HT-29 (cell line): ENCODE measurements around the gene RNF225. TPM values are rescaled to one million over a fixed set of nuclear protein-coding genes. Genes with fewer than 3 reads are reported as not detected.
"Not testable (repeated sequence)": the region's sequence is repeated elsewhere in the genome, so short reads cannot be mapped to it uniquely, and the experiment has no call there.

Experiments used
- DNase-seq: peaks from one replicate; pipeline ENCODE4 v3.0.0-alpha.2; 2015; ENCODE audit warnings: low spot score
- small RNA-seq: library from RNA; depleted of rRNA; stranded (forward); fragments of <200 nt; gene quantifications from one replicate; pipeline ENCODE3, GENCODE V24; 2014
- total RNA-seq: library from RNA; depleted of rRNA; stranded (reverse); fragments of >200 nt; shearing (Covaris generic); gene quantifications from 2 replicates; pipeline ENCODE4 v1.2.3, GENCODE V29; 2014; rRNA removed

The RNF225 gene
- total RNA-seq, 1 experiment from 2014 or later = 0.58 TPM

DNA sequence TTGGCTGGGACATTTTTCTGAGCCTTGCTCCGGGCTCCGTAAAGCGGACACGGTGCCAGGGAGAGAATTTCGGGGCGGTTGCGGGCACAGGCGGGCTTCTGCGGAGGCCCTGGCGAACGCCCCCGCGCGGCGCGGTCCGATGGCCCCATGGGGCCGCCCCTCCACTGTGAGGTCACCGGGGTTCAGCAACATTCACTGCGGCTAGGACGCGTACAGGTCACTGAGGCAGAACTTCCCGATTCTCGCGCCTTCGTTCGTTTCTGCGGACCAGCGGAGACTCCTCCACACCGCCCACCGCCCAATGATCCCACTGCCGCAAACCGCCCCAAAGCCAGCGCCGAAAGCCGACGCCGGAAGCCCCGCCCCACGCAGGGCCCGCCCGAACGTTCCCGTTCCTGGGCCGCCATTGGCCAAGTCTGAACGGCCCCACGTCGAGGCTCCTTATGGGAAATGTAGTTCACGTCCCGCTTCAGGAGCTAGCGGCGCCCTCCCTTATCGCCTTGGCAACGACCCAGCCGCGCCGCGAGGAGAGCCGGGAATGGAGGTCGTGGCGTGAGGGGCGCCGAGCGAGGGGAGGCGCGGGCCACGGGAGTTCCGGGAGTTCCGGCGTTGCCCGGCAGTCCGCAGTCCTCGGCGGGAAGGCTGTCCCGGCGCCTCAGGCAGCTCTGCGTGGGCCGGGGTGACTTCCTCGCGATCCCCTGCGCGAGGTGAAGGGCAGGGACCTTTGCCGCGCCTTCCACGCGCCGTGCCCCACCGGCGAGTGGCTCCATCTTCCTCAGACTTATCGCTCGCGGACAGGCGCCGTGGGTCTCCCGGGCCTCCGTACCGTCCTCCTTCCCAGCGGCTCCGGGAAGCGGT, 12.9 kb downstream of the RNF225 start, which contains the start of gene ZNF584:
ZNF584 (plus strand) TSS at position 498 of the 858 bp plus-strand sequence. CDS start 499 bp downstream, outside the sequence.
- peak; percentile 98 for DNase-seq

DNA sequence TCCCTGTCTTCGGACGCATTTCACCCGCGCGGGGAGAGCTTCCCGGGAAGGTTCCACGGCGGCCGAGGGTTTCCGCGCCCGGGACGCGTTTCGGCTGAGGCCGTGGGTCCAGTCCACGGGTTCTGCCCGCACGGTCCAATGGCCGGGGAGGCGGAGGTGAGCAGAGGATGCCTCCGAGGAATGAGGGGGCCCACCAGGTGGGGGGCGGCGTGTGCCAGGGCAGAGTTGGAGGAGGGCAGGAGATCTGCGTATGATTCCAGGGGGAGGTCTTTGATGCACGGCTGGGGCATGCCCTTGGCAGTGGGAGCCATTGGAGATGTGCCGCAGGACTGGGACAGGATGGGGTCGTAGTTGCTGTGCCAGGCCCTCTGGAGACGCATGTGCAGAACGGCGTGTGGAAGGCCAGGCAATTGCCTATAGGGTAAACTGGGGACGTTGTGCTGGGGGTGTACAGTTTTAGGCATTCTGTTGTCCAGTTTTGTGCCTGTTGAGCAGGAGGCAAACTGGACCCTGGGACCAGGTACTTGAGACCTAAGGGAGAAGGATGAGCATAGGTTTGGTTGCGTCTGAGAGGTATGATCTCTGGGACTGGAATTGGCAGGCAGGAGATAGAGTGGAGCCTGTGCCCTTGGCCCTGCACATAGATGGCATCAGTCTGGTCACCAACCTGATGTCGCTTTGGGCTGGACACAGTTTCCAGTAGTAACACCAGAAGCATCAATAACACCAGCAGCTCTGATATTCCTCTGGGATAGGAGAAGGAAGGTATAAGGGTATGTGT, 13.7 kb downstream of the RNF225 start:
- peak; percentile 50 for DNase-seq

GRCh38 chr19:58416604-58417003, 21.1 kb downstream of the RNF225 start:
- DNase-seq = no peak

DNA sequence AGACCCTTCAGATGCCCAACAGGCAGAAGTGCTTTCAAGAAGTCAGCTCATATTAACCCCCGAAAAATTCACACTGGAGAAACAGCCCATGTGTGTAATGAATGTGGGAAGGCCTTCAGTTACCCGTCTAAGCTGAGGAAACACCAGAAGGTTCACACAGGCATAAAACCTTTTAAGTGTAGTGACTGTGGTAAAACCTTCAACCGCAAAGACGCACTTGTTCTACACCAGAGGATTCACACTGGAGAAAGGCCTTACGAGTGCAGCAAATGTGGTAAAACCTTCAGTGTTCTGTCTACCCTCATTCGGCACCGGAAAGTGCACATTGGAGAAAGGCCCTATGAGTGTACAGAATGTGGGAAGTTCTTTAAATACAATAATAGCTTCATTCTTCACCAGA, 21.6 kb downstream of the RNF225 start:
- no peak for DNase-seq

DNA sequence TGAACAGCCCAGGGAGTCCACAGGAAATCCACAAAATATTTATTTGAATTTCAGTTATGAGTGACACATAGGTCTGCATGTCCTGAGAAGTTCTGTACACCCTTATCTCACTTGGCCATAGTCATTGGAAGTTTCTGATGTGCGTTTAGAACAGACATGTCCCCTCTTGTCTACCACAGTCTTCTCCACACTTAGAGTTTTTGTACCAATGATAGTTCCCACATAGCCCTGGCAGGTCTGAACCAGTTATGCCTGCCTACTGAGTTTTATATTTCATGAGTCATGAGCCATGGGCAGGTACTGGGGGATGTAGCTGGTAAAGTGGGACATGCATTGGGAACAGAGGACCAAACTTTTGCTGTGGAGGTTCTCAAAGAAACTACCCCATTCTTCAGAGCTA, 33.2 kb downstream of the RNF225 start:
- no peak for DNase-seq

GRCh38 chr19:58429745-58430144, 34.3 kb downstream of the RNF225 start:
- DNase-seq = no peak

GRCh38 chr19:58434217-58434616, 38.8 kb downstream of the RNF225 start:
- no peak for DNase-seq

- no peak for DNase-seq
Measured at GRCh38 chr19:58439576-58440554, 44.4 kb downstream of the RNF225 start, which contains the start of gene ZNF132. ZNF132 (minus strand) TSS chr19:58440153; CDS start chr19:58439821, 332 bp downstream.

DNA sequence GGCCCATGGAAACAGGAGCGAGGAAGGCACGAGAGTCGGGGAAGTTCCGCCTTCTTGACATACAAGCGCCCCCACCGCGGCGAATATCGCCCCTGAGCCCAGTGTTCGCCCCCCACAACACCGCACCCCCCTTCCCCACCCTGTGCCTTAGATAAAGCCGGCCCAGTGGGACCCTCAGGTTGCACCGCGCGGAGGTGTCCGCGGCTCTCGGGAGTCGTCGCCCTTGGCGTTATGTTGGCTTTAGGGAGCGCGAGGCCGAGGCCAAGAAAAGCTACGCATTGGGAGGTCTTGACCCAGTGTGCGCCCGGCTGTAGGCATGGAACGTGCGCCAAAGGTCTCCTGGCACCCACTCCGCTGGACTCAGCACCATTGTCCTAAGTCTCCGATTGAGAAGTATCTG, 45.1 kb downstream of the RNF225 start:
- no peak for DNase-seq

- DNase-seq = not testable (repeated sequence)
Measured at GRCh38 chr19:58442986-58443385, 47.5 kb downstream of the RNF225 start.

Small RNA genes within 50 kb of the gene (small RNA-seq; reads per million reads assigned to genes)
- gene MIR4754 = not detected
- 1.2 reads per million, percentile 45 among the genes with 10 or more reads in this experiment for gene RNA5SP473

Other genes starting within 250 kb of the RNF225 start
- gene ZNF329, start 244.9 kb upstream of the RNF225 start, total RNA-seq = 2.5 and 4.2 TPM in 2 replicates
- 11.1 and 19.7 TPM in 2 replicates for gene ZNF274, start 212.6 kb upstream of the RNF225 start, total RNA-seq
- gene ZNF544, start 166.7 kb upstream of the RNF225 start, total RNA-seq = 60.1 and 64.8 TPM in 2 replicates
- gene ZNF8, start 116.7 kb upstream of the RNF225 start, total RNA-seq = 6.4 and 8.5 TPM in 2 replicates
- 74.2 and 83.4 TPM in 2 replicates for gene ERVK3-1, start 90.3 kb upstream of the RNF225 start, total RNA-seq
- 3.6 and 3.7 TPM in 2 replicates for gene ZSCAN22, start 68.7 kb upstream of the RNF225 start, total RNA-seq
- gene A1BG, start 42.2 kb upstream of the RNF225 start, total RNA-seq = 0.47 TPM in 1 of 2 replicates, not detected in the other
- 2.0 and 6.0 TPM in 2 replicates for gene ZNF497, start 32.9 kb upstream of the RNF225 start, total RNA-seq
- 8.3 and 10.4 TPM in 2 replicates for gene ZNF837, start 14.6 kb upstream of the RNF225 start, total RNA-seq
- 5,822 and 6,132 TPM in 2 replicates for gene RPS5, start 8.4 kb upstream of the RNF225 start, total RNA-seq
- gene ZNF584, start 13.0 kb downstream of the RNF225 start, total RNA-seq = 26.6 and 33.1 TPM in 2 replicates
- not detected in 2 replicates for gene ZNF132, start 44.5 kb downstream of the RNF225 start, total RNA-seq
- 10.4 and 20.9 TPM in 2 replicates for gene ZNF324B, start 56.0 kb downstream of the RNF225 start, total RNA-seq
- gene ZNF324, start 71.4 kb downstream of the RNF225 start, total RNA-seq = 28.6 and 29.5 TPM in 2 replicates
- 19.2 and 22.7 TPM in 2 replicates for gene ZNF446, start 80.7 kb downstream of the RNF225 start, total RNA-seq
- 60.6 and 74.5 TPM in 2 replicates for gene SLC27A5, start 116.3 kb downstream of the RNF225 start, total RNA-seq
- gene ZBTB45, start 124.2 kb downstream of the RNF225 start, total RNA-seq = 25.6 and 27.4 TPM in 2 replicates
- 1,771 and 1,829 TPM in 2 replicates for gene TRIM28, start 148.4 kb downstream of the RNF225 start, total RNA-seq
- 236 and 268 TPM in 2 replicates for gene CHMP2A, start 159.4 kb downstream of the RNF225 start, total RNA-seq
- 201 and 242 TPM in 2 replicates for gene UBE2M, start 163.0 kb downstream of the RNF225 start, total RNA-seq
- gene MZF1, start 177.7 kb downstream of the RNF225 start, total RNA-seq = 92.5 and 94.8 TPM in 2 replicates